ENCODE results near the gene CLCN7. TPM values are rescaled to one million over a fixed set of nuclear protein-coding genes. Genes with fewer than 3 reads are reported as not detected.

CLCN7 gene
- total and polyA plus RNA-seq, 2 of the 8 experiments (the other 6 are each of a cell fraction or from before 2014, with no cell fraction given) = 38.6 to 81.5 TPM

DNA sequence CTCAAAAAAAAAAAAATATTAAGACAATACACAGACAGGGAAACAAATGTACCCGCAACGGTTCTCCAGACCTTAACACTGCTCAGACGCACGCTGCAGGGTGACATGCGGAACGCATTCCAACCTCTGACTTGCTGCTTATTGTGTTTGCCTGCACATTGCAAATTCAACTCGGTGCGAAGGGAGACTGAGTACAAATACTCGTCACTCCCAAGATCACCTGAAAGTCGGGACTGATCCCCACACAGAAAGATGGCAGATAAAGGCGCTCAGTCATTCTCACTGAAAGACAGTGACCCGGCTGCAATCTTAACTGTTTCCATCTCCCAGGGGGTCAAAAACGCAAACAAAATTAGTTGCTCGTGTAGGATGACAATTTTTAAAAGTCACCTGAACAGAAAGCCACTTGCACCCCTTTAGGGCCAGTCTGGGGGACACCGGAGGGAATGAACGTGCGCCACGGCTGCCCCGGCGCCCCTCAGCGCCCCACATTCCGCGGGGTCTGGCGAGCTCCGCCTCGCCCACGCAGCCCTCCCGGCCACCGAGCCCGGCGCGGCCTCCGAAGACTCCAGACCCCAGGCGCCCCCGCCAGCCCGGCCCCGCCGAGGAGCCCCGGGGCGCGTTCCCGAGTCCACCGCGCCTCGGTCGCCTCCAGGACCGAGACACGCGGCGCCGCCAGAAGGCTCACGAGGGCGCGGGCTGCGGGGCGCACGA, 589 bp downstream of the CLCN7 start (continued):
- TF ChIP-seq, protein P1, sequence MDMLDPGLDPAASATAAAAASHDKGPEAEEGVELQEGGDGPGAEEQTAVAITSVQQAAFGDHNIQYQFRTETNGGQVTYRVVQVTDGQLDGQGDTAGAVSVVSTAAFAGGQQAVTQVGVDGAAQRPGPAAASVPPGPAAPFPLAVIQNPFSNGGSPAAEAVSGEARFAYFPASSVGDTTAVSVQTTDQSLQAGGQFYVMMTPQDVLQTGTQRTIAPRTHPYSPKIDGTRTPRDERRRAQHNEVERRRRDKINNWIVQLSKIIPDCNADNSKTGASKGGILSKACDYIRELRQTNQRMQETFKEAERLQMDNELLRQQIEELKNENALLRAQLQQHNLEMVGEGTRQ (IDR thresholded peaks at IDR 0.05; ENCODE audit: low read length) = no peak
- TF ChIP-seq HDAC2 (IDR thresholded peaks at IDR 0.05; ENCODE audit: borderline replicate concordance in 1 of 2, low read depth in 2 of 2, low read length in 2 of 2) = no peak
- TF ChIP-seq CTBP2 (IDR thresholded peaks at IDR 0.05; ENCODE audit: borderline replicate concordance, insufficient read depth, insufficient read length, low read length) = no peak
- no peak for TF ChIP-seq EP300 (IDR thresholded peaks at IDR 0.05; ENCODE audit: borderline replicate concordance in 1 of 2, low read depth in 2 of 2, low read length in 2 of 2)
- no peak for TF ChIP-seq CEBPB (IDR thresholded peaks at IDR 0.05; ENCODE audit: low read depth, low read length)
- no peak for TF ChIP-seq CREB1 (IDR thresholded peaks at IDR 0.05)
